Fibroblast of skin of right biceps (primary cell): ENCODE measurements around the gene ZFAND6.
"Not testable (repeated sequence)": the region's sequence is repeated elsewhere in the genome, so short reads cannot be mapped to it uniquely, and the experiment has no call there.

Source experiments
- DNase-seq: peaks from one replicate; pipeline ENCODE4 v3.0.0-alpha.2; 2013

ZFAND6 gene

DNA sequence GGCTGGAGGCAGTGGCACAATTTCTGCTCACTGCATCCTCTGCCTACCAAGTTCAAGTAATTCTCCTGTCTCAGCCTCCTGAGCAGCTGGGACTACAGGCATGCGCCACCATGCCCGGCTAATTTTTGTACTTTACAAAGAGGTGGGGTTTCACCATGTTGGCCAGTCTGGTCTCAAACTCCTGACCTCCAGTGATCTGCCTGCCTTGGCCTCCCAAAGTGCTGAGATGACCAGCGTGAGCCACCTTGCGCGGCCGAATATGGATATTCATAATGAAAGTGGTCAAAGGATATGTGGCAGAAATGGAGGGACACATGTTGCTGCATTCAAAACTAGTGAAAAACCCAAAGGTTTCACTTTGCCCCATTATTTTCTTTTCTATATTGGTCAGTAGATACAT is 40.2 kb downstream of the ZFAND6 start:
- DNase-seq = not testable (repeated sequence)

DNA sequence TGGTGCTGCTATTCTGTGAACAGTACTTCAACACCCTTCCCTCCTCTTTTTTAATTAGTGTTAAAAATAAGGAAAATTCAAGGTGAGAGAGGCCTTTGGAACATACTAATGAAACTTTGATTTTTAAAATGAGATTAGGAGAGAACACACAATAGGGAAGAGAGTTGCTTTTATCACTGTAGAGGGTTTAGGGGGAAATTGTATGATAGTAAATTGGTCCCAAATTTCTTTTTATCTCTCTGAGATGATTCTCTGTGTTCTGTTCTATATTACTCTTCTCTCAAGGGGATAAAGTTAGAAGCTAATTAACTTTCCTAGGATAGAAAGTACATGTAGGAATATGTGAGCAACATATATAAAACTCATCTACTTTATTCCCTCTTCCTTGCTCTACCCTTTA is 40.8 kb downstream of the ZFAND6 start:
- DNase-seq = no peak

DNA sequence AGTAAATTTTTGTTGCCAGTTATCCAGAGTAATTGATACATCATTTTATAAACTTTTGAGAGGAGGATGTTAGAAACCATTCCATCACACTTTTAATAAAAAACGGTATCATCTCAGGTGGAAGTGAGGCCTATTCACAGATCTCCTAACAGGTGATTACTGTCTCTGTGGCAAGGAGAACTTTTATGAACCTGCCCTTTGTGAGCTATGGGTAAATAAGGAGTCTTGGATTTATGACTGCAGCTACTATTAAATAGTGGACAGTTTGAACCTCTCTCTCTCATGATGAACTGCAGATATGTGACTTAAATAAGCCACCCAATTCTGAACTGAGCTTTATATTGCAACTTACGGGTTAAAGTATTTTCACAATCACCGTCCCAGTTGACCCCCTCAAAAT is 45.7 kb downstream of the ZFAND6 start:
- DNase-seq = no peak

DNA sequence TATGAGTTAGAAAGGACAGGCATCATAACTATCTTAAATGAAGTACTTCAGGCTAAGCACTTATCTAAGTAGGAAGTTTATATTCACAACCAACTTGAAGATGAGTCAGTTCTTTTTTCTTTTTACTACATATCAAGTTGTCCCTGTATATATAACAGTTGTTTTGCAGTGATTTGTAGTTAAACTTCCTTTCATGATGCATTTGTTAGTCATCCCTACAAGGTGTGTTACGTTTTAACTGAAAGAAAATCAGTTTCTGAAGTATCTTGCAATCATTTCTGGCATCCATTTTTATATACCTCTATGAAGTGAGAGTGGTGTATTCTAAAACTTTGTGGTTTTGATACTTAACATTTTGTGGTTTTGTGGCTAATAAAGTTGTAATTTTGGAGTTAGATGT is 46.1 kb downstream of the ZFAND6 start:
- peak; percentile 63 for DNase-seq

DNA sequence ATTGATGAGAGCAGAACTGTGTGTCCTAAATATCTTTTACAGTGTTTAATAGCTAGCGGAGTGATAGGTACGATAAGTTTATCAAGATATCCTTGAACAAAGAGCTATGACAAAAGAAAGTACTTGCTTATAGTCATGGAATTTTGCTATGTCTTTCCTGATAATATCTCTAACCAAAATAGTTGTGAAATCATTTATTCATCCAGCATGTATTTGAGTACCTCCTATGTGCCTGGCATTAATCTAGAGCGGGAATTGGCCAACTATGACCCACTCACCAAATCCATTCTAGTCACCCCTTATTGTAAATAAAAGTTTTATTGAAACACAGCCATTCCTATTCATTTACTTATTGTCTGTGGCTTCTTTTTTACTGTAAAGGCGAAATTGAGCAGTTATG is 46.6 kb downstream of the ZFAND6 start:
- DNase-seq = peak; percentile 70

DNA sequence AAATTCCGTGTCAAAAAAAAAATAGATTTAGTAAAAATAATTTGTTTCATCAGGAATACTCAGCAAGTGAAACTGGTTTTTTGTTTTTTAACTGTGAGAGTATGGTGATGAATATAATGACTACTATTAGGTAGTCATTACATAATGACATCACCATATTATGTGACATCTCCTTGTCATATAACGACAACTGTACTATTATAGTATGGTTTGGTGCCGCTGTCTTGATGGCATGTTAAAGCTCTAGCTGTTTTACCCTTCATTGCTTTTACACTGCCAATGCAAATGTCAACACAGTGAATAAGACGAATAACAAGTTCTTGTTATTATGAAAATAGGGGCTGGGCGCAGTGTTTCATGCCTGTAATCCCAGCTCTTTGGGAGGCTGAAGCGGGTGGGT is 47.7 kb downstream of the ZFAND6 start:
- DNase-seq = no peak

DNA sequence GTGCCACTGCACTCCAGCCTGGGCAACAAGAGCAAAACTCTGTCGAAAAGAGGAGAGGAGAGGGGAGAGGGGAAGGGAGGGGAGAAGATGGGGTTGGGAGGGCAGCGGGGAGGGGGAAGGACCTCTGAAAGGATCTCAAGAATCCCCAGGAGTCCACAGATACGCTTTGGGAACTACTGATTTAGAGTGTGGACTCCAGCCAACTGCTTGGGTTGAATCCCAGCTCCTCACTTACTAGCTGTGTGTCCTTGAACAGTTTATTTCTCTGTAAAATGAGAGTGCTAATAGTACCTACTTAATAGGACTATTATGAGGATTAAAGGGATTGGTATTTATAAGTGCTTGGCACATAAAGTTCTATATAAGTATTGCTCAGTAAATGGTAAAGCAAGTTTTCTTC is 48.3 kb downstream of the ZFAND6 start:
- no peak for DNase-seq

DNA sequence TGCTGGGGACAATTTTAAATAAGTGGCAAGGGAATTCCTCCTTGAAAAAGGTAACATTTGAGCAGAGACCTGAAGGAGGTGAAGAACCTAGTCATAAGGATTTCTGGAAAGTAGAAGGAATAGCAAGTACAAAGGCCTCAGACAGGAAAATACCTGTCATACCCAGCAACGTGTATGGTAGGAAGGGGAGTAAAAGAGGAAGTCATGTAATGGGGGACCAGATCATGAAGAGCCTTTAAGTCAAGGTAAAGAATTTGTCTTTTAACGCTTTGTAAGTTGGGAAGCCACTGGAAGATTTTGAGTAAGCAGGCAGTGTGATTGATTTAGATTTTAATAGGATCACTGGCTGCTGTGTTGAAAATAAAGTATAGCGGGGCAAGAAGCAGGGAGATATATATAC is 49.9 kb downstream of the ZFAND6 start:
- DNase-seq = no peak

DNA sequence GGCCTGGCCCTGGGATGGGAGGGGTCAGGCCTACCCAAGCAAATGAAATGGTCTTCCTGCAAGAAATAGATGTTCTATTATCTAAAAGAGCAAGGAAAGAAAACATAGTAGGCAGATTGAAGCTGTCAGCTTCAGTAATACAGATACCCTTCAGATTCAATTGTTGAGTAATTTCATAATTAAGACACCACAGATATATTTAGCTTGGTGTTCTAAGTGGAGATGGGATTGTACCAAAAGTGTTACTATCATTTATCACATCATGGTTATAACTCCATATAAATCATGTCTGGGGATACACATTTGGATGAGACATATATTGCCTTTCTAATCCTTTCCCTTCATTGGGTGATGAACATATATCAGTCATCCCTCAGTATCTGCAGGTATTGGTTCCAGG is 51.4 kb downstream of the ZFAND6 start:
- DNase-seq = no peak

DNA sequence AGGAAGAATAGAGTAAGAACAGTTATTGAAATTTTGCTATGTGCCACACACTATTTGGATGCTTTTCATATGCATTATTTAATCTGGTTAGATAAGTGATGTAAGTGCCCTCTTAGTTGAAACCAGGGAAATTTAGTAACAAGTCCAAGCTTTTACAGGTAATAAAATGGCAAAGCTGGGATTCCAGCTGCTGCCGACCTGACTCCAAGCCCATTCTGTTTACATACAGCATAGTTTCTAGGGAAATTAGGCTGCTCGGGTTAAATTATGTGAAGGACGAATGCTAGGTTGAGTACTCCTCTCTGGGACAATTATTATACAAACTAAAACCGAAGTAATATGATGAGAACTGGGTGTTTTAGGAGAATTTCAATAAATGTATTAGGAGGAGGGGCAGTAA is 54.6 kb downstream of the ZFAND6 start:
- DNase-seq = no peak

DNA sequence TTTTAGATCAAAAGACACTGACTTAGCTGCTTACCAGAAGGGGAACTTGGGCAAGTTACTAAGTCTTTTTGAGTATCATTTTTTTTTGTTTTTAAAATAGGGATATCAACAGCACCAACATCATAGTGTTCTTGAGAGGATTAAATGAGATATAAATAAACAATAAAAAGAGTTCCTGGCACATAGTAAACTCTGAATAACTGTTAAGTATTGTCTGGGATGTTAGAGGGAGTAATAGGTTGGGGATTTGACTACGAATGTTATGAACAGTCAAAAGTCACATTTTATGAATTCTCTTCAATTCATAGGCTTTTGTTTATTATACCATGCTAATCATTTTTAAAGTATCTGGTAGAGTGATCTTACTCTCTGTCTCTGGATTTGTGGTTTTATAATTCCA is 55.5 kb downstream of the ZFAND6 start:
- no peak for DNase-seq

DNA sequence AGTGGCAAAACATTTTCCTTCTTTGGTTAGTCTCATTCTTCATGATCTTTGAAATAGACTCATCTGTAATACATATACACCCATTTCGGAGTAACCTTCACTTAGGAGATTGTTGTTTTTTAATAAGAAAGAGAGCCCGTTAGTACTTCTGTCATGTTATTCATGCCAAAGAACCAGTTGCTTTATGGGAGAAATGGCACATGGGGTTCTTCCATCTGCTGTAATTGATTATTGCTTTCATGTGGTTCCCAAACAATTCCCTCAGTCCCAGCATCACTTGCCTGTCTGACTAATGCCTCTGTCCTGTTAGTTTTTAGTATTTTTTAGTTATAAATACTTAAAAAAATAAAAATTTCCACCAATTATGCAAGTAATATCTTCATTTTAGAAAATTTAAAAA is 59.5 kb downstream of the ZFAND6 start:
- no peak for DNase-seq

DNA sequence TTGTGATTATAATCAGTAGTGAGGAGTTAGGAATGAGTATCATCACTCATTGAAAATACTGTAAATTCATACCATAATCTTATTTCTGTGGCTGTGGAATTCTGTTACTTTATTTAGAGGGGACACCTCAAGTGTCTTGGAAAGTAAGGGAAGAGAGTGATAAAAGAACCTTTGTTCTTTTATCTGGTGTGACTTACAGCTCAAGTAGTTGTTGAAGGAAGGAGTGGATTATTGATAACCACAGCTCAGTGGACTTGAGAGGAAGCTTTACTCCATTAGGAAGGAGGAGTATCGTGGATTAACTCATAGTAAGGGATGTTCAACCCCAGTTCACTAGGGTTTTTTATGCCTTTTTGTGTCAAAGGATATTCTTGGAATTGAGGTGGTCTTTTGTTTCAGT is 61.2 kb downstream of the ZFAND6 start:
- DNase-seq = no peak

DNA sequence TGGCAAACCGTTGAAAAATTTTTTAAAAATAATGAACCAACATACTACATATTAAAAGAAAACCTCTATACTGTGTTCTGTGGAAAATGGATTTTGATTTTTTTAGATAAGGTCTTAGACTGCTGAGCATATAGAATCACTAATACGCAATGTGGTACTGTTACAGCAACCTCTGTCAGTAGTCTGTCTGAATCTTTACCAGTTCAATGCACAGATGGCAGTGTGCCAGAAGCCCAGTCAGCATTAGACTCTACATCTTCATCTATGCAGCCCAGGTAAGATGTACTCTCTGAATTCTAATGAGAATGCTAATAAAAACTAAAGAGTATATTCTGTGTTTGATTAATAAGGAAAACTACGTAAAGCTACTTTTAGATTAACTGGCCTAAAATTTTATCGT is 62.1 kb downstream of the ZFAND6 start:
- DNase-seq = peak; percentile 19

DNA sequence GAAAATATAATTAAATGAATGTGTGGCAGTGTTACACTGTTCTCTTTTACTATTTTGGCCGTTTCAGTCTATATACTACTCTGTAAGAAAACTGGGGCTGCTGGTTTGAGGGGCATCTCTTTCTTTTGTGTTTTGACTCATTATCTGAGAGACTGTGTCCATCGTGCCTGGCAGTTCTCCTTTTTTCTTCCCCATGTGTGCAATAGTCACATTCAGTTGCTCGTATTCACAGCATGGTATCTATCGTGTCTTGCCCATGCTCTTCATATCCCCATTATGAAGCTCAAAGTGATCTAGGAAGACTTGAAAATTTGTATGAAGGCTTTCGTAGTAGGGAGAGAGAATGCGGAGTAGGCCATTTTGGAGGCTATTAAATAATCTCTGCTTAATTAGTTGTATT is 63.6 kb downstream of the ZFAND6 start:
- DNase-seq = no peak

DNA sequence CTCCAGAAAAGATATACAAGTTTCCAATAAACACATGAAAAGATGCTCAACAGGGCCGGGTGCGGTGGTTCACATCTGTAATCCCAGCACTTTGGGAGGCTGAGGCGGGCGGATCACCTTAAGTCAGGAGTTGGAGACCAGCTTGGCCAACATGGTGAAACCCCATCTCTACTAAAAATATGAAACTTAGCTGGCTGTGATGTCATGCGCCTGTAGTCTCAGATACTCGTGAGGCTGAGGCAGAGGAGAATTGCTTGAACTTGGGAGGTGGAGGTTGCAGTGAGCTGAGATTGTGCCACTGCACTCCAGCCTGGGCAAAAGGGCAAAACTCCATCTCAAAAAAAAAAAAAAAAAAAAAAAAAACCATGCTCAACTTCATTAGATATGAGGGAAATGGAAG is 67.8 kb downstream of the ZFAND6 start:
- DNase-seq = not testable (repeated sequence)

DNA sequence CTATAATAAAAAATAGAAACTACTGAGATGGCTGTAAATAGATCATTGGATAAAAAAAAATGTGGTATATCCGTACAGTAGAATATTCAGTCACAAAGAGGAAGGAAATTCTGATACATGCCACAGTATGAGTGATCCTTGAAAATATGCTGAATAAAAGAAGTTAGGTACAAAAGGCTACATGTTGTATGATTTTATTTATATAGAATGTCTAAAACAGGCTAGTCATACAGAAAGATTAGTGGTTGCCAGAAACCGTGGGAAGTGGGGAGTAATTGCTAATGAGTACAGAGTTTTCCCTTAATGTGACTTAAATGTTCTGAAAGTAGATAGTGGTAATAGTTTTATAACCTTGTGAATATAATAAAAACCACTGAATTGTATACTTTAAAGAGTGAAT is 68.4 kb downstream of the ZFAND6 start:
- peak; percentile 46 for DNase-seq

DNA sequence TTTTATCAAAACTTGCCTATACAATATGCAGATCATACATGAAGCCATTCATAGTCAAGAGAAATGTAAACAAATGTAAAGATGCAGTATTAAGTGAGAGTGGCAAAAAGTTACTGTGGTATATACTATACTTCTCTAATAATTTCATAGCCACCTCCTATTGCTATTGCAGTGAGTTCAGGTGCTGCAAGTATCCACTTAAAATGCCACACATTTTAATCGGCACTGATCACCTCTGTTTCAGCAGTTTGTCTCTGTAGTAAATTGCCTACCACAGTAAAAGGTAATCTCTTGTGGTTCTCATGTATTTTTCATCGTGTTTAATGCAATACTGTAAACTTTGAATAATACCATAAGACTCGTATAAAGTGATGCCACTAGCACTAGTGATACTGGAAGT is 72.9 kb downstream of the ZFAND6 start:
- DNase-seq = no peak

DNA sequence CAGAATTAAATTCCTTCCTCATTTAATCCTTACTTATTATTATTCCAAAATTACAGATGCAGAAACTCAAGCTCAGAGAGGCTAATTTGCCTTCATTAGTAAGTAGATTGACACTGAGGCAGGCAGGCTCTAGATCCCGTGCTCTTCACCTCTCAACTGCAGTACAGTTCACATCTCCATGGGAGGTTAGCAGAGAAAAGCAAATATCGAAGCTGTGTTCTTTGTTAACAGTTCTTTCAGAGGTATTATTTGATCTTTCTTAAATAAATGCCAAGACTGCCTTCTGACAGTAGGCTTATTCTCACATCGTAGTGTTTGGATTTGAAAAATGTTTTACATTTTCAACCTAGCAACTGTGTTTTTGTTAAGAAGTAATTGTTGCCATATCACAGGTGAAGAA is 77.4 kb downstream of the ZFAND6 start:
- no peak for DNase-seq

DNA sequence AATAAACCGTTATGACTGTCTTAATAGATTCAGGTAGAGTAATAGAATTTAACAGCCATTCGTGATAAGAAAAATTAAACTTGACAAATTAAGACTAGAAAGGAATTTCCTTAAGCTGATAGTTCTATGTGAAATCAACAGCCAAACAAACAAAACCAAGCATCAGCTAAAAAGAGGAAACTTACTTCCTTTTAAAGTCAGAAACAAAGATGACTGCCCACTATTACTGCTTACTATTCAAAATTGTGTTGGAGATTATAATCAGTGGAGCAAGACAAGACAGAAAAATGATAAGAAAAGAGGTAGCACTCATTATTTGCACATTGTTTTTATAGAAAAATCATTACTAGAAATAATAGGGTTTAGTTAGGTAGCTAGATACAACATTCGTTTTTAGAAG is 79.5 kb downstream of the ZFAND6 start:
- DNase-seq = no peak

DNA sequence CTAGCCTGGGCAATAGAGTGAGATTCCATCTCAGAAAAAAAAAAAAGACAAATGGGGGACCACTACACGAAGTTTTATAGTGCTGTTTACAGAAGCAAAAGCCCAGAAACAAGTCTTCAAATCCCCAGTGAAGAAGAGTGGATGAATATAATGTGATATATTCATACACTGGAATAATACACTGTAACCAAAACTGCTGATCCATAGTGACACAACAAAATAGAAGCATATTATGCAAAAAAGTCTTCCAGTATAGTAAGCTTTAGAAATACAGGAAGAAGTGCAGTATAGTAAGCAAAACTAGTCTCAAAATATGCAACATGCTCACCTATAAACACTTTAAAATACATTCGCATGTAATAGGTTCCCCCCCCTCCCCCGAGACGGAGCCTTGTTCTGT is 81.4 kb downstream of the ZFAND6 start:
- no peak for DNase-seq

DNA sequence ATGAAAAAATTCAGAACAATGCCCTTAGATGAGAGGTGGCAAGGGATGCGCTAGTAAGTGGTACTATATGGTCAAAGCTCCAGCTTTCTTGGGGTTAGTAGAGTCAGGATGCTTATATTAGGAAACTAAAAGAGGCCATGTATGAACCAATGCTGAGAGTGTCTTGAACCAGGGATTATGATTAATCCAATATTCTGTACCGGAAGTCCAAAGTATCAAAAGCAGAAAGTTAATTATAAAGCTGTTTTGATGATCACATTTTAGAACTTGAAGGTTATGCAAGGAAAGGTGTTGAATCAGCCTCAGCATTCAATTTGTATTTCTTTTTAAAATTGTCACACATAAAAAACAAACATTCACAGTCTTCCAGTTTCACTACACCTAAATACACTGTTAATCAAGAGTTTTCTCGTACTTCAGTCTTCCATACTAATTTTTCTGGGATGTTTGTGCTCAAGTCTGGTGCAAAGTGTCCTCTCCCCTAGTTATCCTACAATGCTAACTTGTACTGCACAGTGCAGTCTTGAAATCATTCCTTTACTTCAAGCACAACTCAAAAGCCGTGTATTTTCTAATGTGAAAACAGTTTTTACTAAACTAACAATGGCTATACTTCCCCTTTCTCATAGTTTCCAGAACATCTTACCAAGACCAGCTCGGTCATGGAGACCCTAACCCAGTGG is 82.6 kb downstream of the ZFAND6 start:
- DNase-seq = no peak

DNA sequence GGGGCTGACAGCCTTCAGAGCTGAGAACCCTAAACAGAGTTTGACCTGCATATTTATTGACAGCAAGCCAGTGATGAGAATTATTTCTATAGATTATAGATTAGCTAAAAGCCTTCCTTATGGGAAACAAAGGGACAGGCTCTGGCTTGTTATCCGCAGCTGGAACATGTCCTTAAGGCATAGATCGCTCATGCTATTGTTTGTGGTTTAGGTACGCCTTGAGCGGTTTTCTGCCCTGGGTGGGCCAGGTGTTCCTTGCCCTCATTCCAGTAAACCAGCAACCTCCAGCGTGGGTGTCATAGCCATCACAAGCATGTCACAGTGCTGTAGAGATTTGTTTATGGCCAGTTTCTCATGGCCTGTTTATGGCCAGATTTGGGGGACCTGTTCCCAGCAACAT is 83.2 kb downstream of the ZFAND6 start:
- DNase-seq = no peak

DNA sequence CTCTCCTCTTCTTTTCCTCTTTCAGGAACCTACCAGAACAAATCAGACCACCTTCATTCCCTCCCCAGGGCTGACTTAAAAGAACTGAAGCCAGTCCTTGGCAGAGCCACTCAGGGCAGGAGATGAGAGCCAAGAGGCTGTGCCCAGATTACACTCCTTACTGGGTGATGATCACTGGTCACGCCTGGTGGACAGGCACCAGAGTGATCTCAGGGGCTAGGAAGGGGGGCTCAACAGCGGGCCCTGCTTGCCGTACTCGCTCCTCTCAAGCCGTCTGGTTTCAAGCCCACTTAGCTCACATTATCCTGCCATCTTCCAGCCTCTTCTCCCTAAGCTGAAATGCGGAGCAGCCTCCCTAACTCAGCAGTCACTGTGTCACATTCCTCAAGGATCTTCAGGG is 91.7 kb downstream of the ZFAND6 start:
- no peak for DNase-seq

DNA sequence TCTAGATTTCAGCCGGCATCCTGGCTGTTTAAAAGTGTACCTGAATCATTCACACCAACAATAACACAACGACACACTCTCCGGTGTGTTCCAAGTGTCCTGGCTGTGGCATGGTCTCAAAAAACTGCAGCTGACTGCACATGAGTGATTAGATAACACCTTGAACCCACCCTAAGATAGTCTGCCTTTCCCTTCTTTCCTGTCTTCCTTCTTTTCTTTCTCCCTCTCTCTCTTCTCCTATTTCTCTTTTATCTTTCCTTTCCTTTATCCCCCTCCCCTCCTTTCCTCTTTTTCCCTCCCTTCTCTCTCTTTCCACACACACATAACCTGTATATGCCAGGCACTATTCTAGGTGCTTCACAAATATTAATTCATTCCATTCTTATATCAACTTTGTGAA is 92.1 kb downstream of the ZFAND6 start:
- DNase-seq = no peak
